HepG2 (cell line): ENCODE results near the gene SYMPK. TPM values are rescaled to one million over a fixed set of nuclear protein-coding genes. Genes with fewer than 3 reads are reported as not detected.

ENCODE experiments used
- HDAC1 ChIP-seq: sonication (generic); formaldehyde crosslinking; IDR thresholded peaks from 2 replicates; pipeline ENCODE4 v1.5.1; 2020; ENCODE audit warnings: mild to moderate bottlenecking, missing genetic modification reagents
- IRF2 ChIP-seq: IDR thresholded peaks from 2 replicates; pipeline ENCODE4 v1.6.1; 2018; ENCODE audit warnings: missing genetic modification reagents, missing compliant biosample characterization
- KDM6A ChIP-seq: IDR thresholded peaks from 2 replicates; pipeline ENCODE4 v1.6.1; 2016; ENCODE audit warnings: low read depth
- KLF12 ChIP-seq: sonication (generic); formaldehyde crosslinking; IDR thresholded peaks from 2 replicates; pipeline ENCODE4 v1.4.0; 2020; ENCODE audit warnings: missing genetic modification reagents, borderline replicate concordance
- MEIS1 ChIP-seq: sonication (generic); formaldehyde crosslinking; IDR thresholded peaks from 2 replicates; pipeline ENCODE4 v1.9.0; 2021; ENCODE audit warnings: mild to moderate bottlenecking, missing genetic modification reagents, moderate library complexity, borderline replicate concordance
- NR0B2 ChIP-seq: sonication (generic); formaldehyde crosslinking; IDR thresholded peaks from 2 replicates; pipeline ENCODE4 v1.4.0; 2020; ENCODE audit warnings: mild to moderate bottlenecking, missing genetic modification reagents
- POLR2G ChIP-seq: fragments of 200-400 bp; formaldehyde crosslinking; IDR thresholded peaks from 2 replicates; pipeline ENCODE4 v1.6.1; 2018; ENCODE audit warnings: mild to moderate bottlenecking, low read depth, low read length, moderate library complexity
- RFX3 ChIP-seq: IDR thresholded peaks from 2 replicates; pipeline ENCODE4 v1.6.1; 2016; ENCODE audit warnings: missing biosample characterization, missing genetic modification reagents
- SNAPC2 ChIP-seq: sonication (generic); formaldehyde crosslinking; IDR thresholded peaks from 2 replicates; pipeline ENCODE4 v1.8.1; 2022; ENCODE audit warnings: mild to moderate bottlenecking, missing genetic modification reagents
- ZIK1 ChIP-seq: sonication (generic); formaldehyde crosslinking; IDR thresholded peaks from 2 replicates; pipeline ENCODE4 v1.5.0; 2020; ENCODE audit warnings: mild to moderate bottlenecking, low read depth, missing genetic modification reagents, borderline replicate concordance
- ZMYM3 ChIP-seq: sonication (generic); formaldehyde crosslinking; IDR thresholded peaks from 2 replicates; pipeline ENCODE4 v1.5.1; 2020; ENCODE audit warnings: mild to moderate bottlenecking, missing genetic modification reagents
- ZNF101 ChIP-seq: sonication (generic); formaldehyde crosslinking; IDR thresholded peaks from 2 replicates; pipeline ENCODE4 v1.4.0; 2020; ENCODE audit warnings: mild to moderate bottlenecking, low read depth, missing genetic modification reagents, borderline replicate concordance
- ZNF253 ChIP-seq: sonication (generic); formaldehyde crosslinking; IDR thresholded peaks from 2 replicates; pipeline ENCODE4 v1.8.0; 2022; ENCODE audit warnings: mild to moderate bottlenecking, missing genetic modification reagents, borderline replicate concordance
- ZNF317 ChIP-seq: sonication (generic); formaldehyde crosslinking; IDR thresholded peaks from 2 replicates; pipeline ENCODE4 v1.5.0; 2020; ENCODE audit warnings: mild to moderate bottlenecking, missing genetic modification reagents
- ZNF512 ChIP-seq: sonication (generic); formaldehyde crosslinking; IDR thresholded peaks from 2 replicates; pipeline ENCODE4 v1.4.0; 2020; ENCODE audit warnings: mild to moderate bottlenecking, missing genetic modification reagents
- ZSCAN12 ChIP-seq: sonication (generic); formaldehyde crosslinking; IDR thresholded peaks from 2 replicates; pipeline ENCODE4 v1.9.0; 2021; ENCODE audit warnings: mild to moderate bottlenecking, missing genetic modification reagents
- polyA plus RNA-seq, 8 experiments: library from polyadenylated mRNA; depleted of rRNA in 3 of 8; stranded (reverse) in 7 of 8; unstranded in 1 of 8; fragments of >200 nt; fragmentation: Illumina TruSeq in 4 of 8; extraction: Trizol in 4 of 8; gene quantifications; 2 replicates each; pipeline versions ENCODE4 v1.2.1 to v1.2.3, GENCODE V29; 2011 to 2016; ENCODE audit warnings: low read depth in 4 of 8, missing spikeins in 1 of 8, mixed read lengths in 1 of 8; ENCODE audit not compliant: insufficient read depth in 1 of 8
- total RNA-seq, 5 experiments: library from RNA; depleted of rRNA; stranded (reverse); fragments of >200 nt; fragmentation: Illumina TruSeq; extraction: Trizol; gene quantifications; 2 replicates each; pipeline ENCODE4 v1.2.3, GENCODE V29; 2016; ENCODE audit warnings: low read depth in 1 of 5
- TF ChIP-seq, protein P1 (sequence below): sonication (generic); formaldehyde crosslinking; IDR thresholded peaks from one replicate; pipeline ENCODE4 v1.5.1; 2020; ENCODE audit warnings: mild to moderate bottlenecking, missing genetic modification reagents; ENCODE audit errors: not compliant biosample characterization
- TF ChIP-seq, protein P2 (sequence below): IDR thresholded peaks from 2 replicates; pipeline ENCODE4 v1.6.1; 2016; ENCODE audit warnings: missing compliant biosample characterization, missing genetic modification reagents, borderline replicate concordance

The SYMPK gene
- total and polyA plus RNA-seq, 2 of the 13 experiments (the other 11 are each of a cell fraction or from before 2014, with no cell fraction given): 21.9 to 55.7 TPM

DNA sequence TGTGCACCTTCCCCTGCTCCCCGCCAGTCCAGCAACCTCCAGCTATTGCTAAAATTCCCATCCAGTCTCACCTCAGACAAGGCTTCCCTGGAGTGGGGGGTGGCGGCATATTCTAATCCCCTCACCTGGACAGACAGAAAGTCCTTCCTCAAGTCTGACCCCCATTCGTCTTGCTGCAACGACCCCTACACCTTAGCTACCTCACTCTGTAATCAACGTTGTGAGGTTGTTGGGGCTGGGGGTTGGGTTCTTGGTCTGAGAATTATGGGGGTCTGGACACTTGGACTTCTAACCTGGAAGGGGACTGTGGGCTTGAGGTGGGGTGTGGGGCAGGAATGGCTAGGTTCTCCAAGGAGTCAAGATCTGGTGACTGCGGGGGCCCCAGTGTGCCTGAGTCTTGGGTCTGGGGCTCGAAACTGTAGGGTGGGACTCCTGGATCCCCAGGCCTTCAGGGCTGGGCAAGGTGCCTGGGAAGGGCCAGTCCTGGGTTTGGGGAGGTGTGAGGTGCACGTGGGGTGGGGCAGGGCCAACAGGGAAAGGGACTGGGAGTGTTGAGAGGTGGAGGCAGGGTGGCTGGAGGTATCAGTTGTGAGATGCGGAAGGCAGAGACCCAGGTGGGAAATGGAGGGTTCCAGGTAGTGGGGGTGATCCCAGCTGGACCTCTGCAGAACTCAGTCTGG lies 2.5 kb upstream of the SYMPK start (continued):
- TF ChIP-seq, protein P1, sequence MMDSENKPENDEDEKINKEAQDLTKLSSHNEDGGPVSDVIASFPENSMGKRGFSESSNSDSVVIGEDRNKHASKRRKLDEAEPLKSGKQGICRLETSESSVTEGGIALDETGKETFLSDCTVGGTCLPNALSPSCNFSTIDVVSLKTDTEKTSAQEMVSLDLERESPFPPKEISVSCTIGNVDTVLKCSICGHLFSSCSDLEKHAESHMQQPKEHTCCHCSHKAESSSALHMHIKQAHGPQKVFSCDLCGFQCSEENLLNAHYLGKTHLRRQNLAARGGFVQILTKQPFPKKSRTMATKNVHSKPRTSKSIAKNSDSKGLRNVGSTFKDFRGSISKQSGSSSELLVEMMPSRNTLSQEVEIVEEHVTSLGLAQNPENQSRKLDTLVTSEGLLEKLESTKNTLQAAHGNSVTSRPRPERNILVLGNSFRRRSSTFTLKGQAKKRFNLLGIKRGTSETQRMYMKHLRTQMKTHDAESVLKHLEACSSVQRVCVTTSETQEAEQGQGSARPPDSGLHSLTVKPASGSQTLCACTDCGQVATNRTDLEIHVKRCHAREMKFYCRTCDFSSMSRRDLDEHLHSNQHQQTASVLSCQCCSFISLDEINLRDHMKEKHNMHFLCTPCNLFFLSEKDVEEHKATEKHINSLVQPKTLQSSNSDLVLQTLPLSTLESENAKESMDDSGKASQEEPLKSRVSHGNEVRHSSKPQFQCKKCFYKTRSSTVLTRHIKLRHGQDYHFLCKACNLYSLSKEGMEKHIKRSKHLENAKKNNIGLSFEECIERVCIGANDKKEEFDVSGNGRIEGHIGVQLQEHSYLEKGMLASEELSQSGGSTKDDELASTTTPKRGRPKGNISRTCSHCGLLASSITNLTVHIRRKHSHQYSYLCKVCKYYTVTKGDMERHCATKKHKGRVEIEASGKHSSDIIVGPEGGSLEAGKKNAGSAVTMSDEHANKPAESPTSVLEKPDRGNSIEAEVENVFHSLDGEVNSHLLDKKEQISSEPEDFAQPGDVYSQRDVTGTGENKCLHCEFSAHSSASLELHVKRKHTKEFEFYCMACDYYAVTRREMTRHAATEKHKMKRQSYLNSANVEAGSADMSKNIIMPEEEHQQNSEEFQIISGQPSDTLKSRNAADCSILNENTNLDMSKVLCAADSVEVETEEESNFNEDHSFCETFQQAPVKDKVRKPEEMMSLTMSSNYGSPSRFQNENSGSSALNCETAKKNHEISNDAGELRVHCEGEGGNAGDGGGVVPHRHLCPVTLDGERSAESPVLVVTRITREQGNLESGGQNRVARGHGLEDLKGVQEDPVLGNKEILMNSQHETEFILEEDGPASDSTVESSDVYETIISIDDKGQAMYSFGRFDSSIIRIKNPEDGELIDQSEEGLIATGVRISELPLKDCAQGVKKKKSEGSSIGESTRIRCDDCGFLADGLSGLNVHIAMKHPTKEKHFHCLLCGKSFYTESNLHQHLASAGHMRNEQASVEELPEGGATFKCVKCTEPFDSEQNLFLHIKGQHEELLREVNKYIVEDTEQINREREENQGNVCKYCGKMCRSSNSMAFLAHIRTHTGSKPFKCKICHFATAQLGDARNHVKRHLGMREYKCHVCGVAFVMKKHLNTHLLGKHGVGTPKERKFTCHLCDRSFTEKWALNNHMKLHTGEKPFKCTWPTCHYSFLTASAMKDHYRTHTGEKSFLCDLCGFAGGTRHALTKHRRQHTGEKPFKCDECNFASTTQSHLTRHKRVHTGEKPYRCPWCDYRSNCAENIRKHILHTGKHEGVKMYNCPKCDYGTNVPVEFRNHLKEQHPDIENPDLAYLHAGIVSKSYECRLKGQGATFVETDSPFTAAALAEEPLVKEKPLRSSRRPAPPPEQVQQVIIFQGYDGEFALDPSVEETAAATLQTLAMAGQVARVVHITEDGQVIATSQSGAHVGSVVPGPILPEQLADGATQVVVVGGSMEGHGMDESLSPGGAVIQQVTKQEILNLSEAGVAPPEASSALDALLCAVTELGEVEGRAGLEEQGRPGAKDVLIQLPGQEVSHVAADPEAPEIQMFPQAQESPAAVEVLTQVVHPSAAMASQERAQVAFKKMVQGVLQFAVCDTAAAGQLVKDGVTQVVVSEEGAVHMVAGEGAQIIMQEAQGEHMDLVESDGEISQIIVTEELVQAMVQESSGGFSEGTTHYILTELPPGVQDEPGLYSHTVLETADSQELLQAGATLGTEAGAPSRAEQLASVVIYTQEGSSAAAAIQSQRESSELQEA (CRISPR knock-in tag): peak; percentile 38
- no peak for TF ChIP-seq SNAPC2 (CRISPR knock-in tag)
- no peak for TF ChIP-seq ZNF512 (CRISPR knock-in tag)
- 0 out of 2 replicates have a peak, but pooled peaks have one; percentile 21 for TF ChIP-seq HDAC1 (CRISPR knock-in tag)
- TF ChIP-seq IRF2: no peak
- no peak for TF ChIP-seq ZIK1
- 0 out of 2 replicates have a peak, but pooled peaks have one; percentile 22 for TF ChIP-seq POLR2G
- no peak for TF ChIP-seq KLF12 (CRISPR knock-in tag)
- TF ChIP-seq NR0B2: no peak
- no peak for TF ChIP-seq ZSCAN12 (CRISPR knock-in tag)
- TF ChIP-seq MEIS1 (CRISPR knock-in tag): no peak
- no peak for TF ChIP-seq ZNF101 (CRISPR knock-in tag)
- TF ChIP-seq RFX3 (CRISPR knock-in tag): no peak
- TF ChIP-seq KDM6A (CRISPR knock-in tag): no peak
- TF ChIP-seq, protein P2, sequence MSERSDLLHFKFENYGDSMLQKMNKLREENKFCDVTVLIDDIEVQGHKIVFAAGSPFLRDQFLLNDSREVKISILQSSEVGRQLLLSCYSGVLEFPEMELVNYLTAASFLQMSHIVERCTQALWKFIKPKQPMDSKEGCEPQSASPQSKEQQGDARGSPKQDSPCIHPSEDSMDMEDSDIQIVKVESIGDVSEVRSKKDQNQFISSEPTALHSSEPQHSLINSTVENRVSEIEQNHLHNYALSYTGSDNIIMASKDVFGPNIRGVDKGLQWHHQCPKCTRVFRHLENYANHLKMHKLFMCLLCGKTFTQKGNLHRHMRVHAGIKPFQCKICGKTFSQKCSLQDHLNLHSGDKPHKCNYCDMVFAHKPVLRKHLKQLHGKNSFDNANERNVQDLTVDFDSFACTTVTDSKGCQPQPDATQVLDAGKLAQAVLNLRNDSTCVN (CRISPR knock-in tag): no peak
- peak; percentile 96 for TF ChIP-seq ZMYM3 (CRISPR knock-in tag)
- TF ChIP-seq ZNF317 (CRISPR knock-in tag): 0 out of 2 replicates have a peak, but pooled peaks have one; percentile 11
- no peak for TF ChIP-seq ZNF253 (CRISPR knock-in tag)
